Progenitor cell of endocrine pancreas (in vitro differentiated cells): ENCODE measurements around the gene PRR15L. TPM values are rescaled to one million over a fixed set of nuclear protein-coding genes. Genes with fewer than 3 reads are reported as not detected.
A peak's percentile ranks its signal among the peaks of the same experiment; 100 is the strongest.
"Not testable (repeated sequence)": the region's sequence is repeated elsewhere in the genome, so short reads cannot be mapped to it uniquely, and the experiment has no call there.

Experiments
- DNase-seq: peaks from one replicate; pipeline ENCODE4 v3.0.0; 2021; ENCODE audit warnings: low spot score; ENCODE audit not compliant: unreplicated experiment
- H3K27ac Mint-ChIP-seq: 2 replicates; pipeline ENCODE4 v1.8.0; 2021; ENCODE audit warnings: mild to moderate bottlenecking, moderate library complexity, mixed read lengths
- H3K27me3 Mint-ChIP-seq: 2 replicates; pipeline ENCODE4 v1.8.0; 2021; ENCODE audit warnings: mixed read lengths
- H3K36me3 Mint-ChIP-seq: 2 replicates; pipeline ENCODE4 v1.8.0; 2022; ENCODE audit warnings: mixed read lengths; ENCODE audit not compliant: insufficient read depth
- H3K4me1 Mint-ChIP-seq: 2 replicates; pipeline ENCODE4 v1.8.0; 2021; ENCODE audit warnings: low read depth, mixed read lengths
- H3K4me3 Mint-ChIP-seq: 2 replicates; pipeline ENCODE4 v1.8.0; 2021; ENCODE audit warnings: low read depth, mild to moderate bottlenecking, moderate library complexity, mixed read lengths
- H3K9me3 Mint-ChIP-seq: 2 replicates; pipeline ENCODE4 v1.8.0; 2021; ENCODE audit warnings: low read depth, mixed read lengths
- total RNA-seq: library from RNA; stranded (reverse); gene quantifications from 2 replicates; pipeline ENCODE4 v1.2.1, GENCODE V29; 2021
- TF ChIP-seq, protein P1 (sequence below): fragments of 200-600 bp; sonication (generic); IDR thresholded peaks from one replicate; pipeline ENCODE4 v1.5.0; 2021; ENCODE audit warnings: antibody characterized with exemption, mild to moderate bottlenecking; ENCODE audit not compliant: unreplicated experiment

The PRR15L gene
- total RNA-seq, 1 donor from 2014 or later: 36.1 TPM

DNA sequence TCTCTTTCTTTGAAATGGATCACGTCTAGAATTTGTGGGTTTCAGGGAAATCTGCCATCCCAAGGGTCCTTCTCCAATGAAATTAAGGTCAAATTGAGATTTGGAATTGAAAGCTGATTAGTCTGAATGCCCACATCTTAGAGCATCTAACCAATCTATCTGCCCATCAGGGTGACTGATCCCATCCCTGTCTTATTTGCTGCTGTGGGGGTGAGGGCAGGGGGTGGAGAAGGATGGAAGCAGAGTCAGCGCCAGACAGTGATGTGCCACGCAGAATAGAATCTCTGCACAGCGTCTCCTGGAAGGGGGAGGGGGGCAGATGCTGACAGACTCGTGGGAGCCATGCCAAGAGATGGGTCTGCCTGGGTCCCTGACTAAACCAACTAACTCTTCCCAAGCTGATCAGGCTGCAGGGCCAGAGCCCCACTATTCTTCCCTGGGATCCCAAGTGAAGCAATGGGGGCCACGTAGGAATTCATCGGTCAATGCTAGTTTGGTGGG lies 45.3 kb upstream of the PRR15L start:
- Mint-ChIP-seq H3K4me3 (no peak overlapping the region), H3K27ac (peak overlapping the region; percentile 78), H3K36me3 (no peaks in the 10 kb centered on the region), H3K9me3 (no peaks in the 10 kb centered on the region), H3K27me3 (peaks cover 6% of the 10 kb centered on the region), H3K4me1 (peaks cover 40% of the 10 kb centered on the region)
- TF ChIP-seq, protein P1, sequence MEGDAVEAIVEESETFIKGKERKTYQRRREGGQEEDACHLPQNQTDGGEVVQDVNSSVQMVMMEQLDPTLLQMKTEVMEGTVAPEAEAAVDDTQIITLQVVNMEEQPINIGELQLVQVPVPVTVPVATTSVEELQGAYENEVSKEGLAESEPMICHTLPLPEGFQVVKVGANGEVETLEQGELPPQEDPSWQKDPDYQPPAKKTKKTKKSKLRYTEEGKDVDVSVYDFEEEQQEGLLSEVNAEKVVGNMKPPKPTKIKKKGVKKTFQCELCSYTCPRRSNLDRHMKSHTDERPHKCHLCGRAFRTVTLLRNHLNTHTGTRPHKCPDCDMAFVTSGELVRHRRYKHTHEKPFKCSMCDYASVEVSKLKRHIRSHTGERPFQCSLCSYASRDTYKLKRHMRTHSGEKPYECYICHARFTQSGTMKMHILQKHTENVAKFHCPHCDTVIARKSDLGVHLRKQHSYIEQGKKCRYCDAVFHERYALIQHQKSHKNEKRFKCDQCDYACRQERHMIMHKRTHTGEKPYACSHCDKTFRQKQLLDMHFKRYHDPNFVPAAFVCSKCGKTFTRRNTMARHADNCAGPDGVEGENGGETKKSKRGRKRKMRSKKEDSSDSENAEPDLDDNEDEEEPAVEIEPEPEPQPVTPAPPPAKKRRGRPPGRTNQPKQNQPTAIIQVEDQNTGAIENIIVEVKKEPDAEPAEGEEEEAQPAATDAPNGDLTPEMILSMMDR: no peak
- DNase-seq: no peak

DNA sequence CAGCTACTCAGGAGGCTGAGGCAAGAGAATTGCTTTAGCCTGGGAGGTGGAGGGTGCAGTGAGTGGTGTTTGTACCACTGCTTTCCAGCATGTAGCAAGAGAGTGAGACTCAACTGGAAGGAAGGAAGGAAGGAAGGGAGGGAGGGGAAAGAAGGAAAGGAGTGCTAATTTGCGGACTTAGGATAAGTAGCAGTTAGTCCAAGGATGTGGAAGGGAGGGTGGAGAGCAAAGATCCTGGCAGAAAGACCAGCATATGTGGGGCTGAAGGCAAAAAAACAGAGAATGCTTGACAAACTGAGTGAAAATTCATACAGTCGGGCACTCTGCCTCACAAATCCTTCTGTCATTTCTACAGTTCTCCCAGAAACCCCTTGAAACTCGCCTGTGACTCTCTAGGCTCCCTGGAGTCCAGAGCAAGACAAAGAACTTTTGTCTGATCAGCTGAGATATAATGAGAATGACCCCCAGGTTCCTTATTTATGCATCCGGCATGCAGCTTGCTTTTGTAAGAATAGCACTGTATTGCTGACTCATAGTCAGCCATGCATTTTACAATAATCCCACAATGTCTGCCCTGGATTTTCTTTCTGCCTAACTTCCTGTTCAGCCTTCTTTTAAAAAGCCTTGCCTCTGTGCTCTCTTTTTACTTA lies 44.7 kb upstream of the PRR15L start:
- Mint-ChIP-seq H3K9me3 (no peaks in the 10 kb centered on the region), H3K27me3 (peaks cover 6% of the 10 kb centered on the region), H3K36me3 (no peaks in the 10 kb centered on the region), H3K4me3 (no peak overlapping the region), H3K4me1 (peaks cover 44% of the 10 kb centered on the region), H3K27ac (peak overlapping the region; percentile 78)
- TF ChIP-seq, protein P1: no peak
- no peak for DNase-seq

DNA sequence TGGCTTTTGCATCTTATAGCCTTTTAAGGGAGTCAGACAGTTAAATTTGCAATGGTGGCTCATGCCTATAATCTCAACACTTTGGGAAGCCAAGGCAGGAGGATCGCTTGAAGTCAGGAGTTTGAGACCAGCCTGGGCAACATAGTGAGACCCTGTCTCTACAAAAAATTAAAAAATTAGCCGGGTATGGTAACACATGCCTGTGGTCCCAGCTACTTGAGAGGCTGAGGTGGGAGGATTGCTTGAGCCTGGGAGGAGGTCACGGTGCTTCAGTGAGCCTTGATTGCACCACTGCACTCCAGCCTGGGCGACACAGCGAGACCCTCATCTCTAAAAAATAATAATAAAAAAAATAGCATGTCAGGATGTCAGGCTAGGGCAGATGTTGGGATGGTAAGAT lies 44.0 kb upstream of the PRR15L start:
- not testable (repeated sequence) for H3K27me3 Mint-ChIP-seq

DNA sequence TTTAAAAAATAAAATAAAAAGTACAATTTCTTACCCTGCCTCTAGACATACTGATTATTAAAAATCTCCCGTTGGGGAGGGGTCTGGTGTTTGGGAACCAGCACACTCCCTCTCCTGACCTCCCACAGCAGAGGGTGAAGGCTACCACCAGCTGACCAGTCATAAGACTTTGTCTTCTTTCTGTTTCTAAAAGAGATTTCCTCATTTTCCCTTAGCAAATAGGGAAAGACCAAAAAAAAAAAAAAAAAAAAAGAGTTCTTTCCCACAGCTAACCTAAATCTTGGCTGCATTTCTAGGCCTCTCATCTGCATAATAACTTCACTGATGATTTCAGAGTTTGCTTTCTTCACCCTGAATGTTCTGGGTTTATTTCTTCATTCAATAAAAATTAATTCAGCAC lies 43.5 kb upstream of the PRR15L start:
- Mint-ChIP-seq H3K27ac (no peak overlapping the region), H3K4me3 (no peak overlapping the region), H3K36me3 (no peaks in the 10 kb centered on the region), H3K27me3 (peaks cover 6% of the 10 kb centered on the region), H3K9me3 (no peaks in the 10 kb centered on the region), H3K4me1 (peaks cover 45% of the 10 kb centered on the region)
- DNase-seq: no peak
- TF ChIP-seq, protein P1: no peak

More for the DNA sequence above, 44.0 kb upstream of the PRR15L start:
- not testable (repeated sequence) for H3K4me3 Mint-ChIP-seq, H3K9me3 Mint-ChIP-seq, DNase-seq, H3K36me3 Mint-ChIP-seq, H3K27ac Mint-ChIP-seq
- H3K4me1 Mint-ChIP-seq: peaks cover 40% of the 10 kb centered on the region

DNA sequence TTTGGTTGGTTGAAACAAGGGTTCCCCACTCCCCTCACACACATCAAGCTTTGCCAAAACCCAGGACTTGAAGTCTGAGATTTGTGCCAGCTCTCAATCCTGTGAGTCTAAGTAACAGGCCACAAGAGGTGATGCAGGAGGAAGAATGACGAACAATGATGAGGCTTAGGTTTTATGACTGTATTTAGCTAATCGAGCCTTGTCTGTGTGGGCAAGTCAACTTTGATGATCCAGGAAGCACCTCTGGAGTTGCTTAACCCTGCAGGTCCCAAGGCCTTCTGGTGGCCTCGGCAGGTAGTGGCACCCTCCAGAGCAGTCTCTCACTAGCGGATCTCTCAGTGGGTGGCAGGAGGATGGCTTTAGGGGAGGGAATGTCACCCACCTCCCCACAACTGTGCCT lies 41.9 kb upstream of the PRR15L start:
- TF ChIP-seq, protein P1: no peak
- no peak overlapping the region for H3K27ac Mint-ChIP-seq
- peaks cover 48% of the 10 kb centered on the region for H3K4me1 Mint-ChIP-seq
- H3K9me3 Mint-ChIP-seq: no peaks in the 10 kb centered on the region
- no peak for DNase-seq
- no peak overlapping the region for H3K4me3 Mint-ChIP-seq
- H3K36me3 Mint-ChIP-seq: no peaks in the 10 kb centered on the region
- peaks cover 6% of the 10 kb centered on the region for H3K27me3 Mint-ChIP-seq

DNA sequence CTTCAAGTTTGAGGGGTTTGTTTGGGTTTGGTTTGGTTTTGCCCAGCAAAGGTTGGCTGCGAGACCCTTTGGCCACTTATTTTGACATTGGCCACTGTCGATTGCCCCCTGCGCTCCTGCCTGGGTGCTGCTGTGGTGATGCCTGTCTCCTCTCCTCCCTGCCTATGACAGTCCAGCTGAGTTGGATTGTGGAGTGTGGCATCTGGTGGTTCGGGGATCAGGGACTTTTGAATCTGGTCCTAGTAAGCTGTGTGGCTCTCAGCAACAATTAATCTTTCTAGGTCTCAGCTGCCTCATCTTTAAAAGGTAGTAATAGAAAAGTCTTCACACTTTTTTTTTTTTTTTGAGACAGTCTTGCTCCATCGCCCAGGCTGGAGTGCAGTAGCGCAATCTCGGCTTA lies 40.4 kb upstream of the PRR15L start:
- no peak overlapping the region for H3K4me3 Mint-ChIP-seq
- TF ChIP-seq, protein P1: no peak
- H3K36me3 Mint-ChIP-seq: no peaks in the 10 kb centered on the region
- no peak overlapping the region for H3K27ac Mint-ChIP-seq
- no peaks in the 10 kb centered on the region for H3K27me3 Mint-ChIP-seq
- peaks cover 46% of the 10 kb centered on the region for H3K4me1 Mint-ChIP-seq
- no peak for DNase-seq
- no peaks in the 10 kb centered on the region for H3K9me3 Mint-ChIP-seq
